Chondrocyte (in vitro differentiated cells): ENCODE measurements around the gene ZNF280A. TPM values are rescaled to one million over a fixed set of nuclear protein-coding genes. Genes with fewer than 3 reads are reported as not detected.

Experiments
- DNase-seq: peaks from one replicate; pipeline ENCODE4 v3.0.0; 2021; ENCODE audit warnings: mixed read lengths, low spot score
- H3K27ac Mint-ChIP-seq: one replicate; pipeline ENCODE4 v1.8.0; 2021; ENCODE audit warnings: mild to moderate bottlenecking, moderate library complexity, mixed read lengths; ENCODE audit not compliant: unreplicated experiment
- H3K27me3 Mint-ChIP-seq: 2 replicates; pipeline ENCODE4 v1.8.0; 2021; ENCODE audit warnings: low read depth, mixed read lengths
- H3K36me3 Mint-ChIP-seq: 2 replicates; pipeline ENCODE4 v1.8.0; 2021; ENCODE audit warnings: low read depth, mixed read lengths
- H3K4me1 Mint-ChIP-seq: 2 replicates; pipeline ENCODE4 v1.8.0; 2021; ENCODE audit warnings: low read depth, mild to moderate bottlenecking, mixed read lengths
- H3K4me3 Mint-ChIP-seq: one replicate; pipeline ENCODE4 v1.8.0; 2021; ENCODE audit warnings: mild to moderate bottlenecking, moderate library complexity, mixed read lengths; ENCODE audit not compliant: unreplicated experiment
- H3K9me3 Mint-ChIP-seq: 2 replicates; pipeline ENCODE4 v1.8.0; 2021; ENCODE audit warnings: low read depth, mixed read lengths
- total RNA-seq: library from RNA; stranded (reverse); gene quantifications from 3 replicates; pipeline ENCODE4 v1.2.1, GENCODE V29; 2021
- TF ChIP-seq, protein P1 (sequence below): fragments of 200-600 bp; sonication (generic); IDR thresholded peaks from 2 replicates; pipeline ENCODE4 v1.5.0; 2021; ENCODE audit warnings: antibody characterized with exemption, mild to moderate bottlenecking, moderate library complexity

ZNF280A gene
- total RNA-seq, 1 donor from 2014 or later: not detected

DNA sequence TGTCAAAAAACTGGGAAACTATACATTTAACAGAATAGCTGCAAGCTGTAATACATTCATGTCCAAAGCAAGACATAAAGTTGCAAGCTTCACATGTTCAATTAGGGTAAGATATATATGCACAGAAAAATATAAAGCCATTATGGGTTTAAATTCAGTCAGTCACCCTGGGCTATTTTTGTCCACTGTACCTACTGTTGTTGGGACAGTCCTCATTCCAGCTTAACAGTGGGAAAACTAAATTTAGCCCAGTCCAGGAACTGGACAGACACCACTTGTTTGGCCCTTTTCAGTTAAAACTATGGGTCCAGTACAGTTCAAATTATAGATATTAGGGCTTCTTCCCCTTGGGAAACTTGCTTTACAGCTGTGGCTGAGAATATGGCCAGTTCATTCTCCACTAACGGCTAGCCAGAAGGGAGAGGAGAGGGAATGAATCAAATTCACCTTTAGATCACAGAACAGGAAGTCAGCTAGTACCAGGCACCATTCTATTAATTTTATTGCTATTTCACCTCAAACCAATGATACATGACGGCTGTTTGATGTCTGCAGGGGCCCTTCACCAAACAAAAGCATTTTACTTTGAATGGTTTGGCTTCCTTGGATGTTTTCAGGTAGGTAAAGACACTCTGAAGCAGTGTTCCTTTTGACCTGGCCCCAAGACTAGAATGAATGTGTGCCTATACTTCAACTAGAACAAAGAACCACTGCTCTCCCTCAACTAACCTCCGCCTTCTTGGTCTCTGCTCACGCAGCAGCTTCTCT is 33.8 kb downstream of the ZNF280A start:
- Mint-ChIP-seq H3K4me3 (no peak overlapping the region), H3K9me3 (no peaks in the 10 kb centered on the region), H3K27me3 (no peaks in the 10 kb centered on the region), H3K4me1 (peaks cover 3% of the 10 kb centered on the region), H3K36me3 (peaks cover 25% of the 10 kb centered on the region), H3K27ac (no peak overlapping the region)
- TF ChIP-seq, protein P1, sequence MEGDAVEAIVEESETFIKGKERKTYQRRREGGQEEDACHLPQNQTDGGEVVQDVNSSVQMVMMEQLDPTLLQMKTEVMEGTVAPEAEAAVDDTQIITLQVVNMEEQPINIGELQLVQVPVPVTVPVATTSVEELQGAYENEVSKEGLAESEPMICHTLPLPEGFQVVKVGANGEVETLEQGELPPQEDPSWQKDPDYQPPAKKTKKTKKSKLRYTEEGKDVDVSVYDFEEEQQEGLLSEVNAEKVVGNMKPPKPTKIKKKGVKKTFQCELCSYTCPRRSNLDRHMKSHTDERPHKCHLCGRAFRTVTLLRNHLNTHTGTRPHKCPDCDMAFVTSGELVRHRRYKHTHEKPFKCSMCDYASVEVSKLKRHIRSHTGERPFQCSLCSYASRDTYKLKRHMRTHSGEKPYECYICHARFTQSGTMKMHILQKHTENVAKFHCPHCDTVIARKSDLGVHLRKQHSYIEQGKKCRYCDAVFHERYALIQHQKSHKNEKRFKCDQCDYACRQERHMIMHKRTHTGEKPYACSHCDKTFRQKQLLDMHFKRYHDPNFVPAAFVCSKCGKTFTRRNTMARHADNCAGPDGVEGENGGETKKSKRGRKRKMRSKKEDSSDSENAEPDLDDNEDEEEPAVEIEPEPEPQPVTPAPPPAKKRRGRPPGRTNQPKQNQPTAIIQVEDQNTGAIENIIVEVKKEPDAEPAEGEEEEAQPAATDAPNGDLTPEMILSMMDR: no peak
- no peak for DNase-seq

DNA sequence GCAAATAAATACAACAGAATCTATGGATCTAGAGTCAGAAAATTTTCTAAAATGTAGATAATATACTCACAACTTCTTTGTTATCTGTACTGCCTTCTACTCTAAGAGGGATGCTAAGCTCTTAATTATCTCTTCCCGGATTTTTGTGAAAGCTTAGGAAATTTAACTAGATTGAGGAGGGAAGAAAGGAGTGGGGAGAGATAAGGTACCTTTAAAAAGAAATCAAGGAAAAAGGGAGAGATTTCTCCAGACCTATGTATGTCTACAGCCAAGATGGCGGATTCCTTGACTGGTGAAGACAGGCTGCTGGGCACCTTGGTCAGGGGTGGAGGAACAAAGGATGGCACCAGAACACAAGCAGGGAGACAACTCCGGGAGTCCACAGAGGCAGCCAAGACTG is 34.5 kb downstream of the ZNF280A start:
- DNase-seq: no peak
- H3K36me3 Mint-ChIP-seq: peaks cover 22% of the 10 kb centered on the region
- no peaks in the 10 kb centered on the region for H3K9me3 Mint-ChIP-seq
- H3K4me1 Mint-ChIP-seq: peaks cover 3% of the 10 kb centered on the region
- H3K27ac Mint-ChIP-seq: no peak overlapping the region
- no peaks in the 10 kb centered on the region for H3K27me3 Mint-ChIP-seq
- TF ChIP-seq, protein P1: no peak
- no peak overlapping the region for H3K4me3 Mint-ChIP-seq

DNA sequence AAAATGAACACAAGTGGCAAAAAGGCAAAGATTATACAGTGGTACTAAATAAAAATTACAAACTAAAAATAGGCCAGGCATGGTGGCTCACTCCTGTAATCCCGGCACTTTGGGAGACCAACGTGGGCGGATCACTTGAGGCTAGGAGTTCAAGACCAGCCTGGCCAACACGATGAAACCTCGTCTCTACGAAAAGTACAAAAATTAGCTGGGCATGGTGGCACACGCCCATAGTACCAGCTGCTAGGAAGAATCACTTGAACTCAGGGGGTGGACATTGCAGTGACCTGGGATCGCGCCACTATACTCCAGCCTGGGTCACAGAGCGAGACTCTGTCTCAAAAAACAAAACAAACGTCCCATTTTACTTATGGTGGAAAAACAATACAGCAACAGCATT is 36.0 kb downstream of the ZNF280A start:
- Mint-ChIP-seq H3K4me1 (peaks cover 3% of the 10 kb centered on the region), H3K27ac (no peak overlapping the region), H3K36me3 (peaks cover 18% of the 10 kb centered on the region), H3K27me3 (no peaks in the 10 kb centered on the region), H3K4me3 (no peak overlapping the region), H3K9me3 (no peaks in the 10 kb centered on the region)
- no peak for DNase-seq
- TF ChIP-seq, protein P1: no peak

DNA sequence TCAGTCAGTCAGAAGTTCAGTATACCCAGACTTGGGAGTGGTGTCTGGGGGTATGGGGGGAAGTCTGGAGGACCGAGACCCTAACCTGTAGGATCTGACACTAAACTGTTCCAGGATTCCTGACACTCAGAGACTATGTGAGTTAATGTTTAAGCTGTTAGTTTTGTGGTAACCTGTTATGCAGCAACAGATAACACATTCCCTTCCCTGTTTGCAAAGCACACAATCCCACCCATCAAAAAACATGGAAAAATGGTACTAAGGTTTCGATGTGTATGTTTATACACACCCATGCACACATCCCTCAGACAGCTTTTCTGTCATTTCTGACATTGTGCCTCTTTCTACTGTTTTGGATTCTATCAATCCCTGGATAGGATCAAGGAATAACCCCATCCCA is 39.1 kb downstream of the ZNF280A start:
- TF ChIP-seq, protein P1: no peak
- Mint-ChIP-seq H3K36me3 (peaks cover 4% of the 10 kb centered on the region), H3K27ac (no peak overlapping the region), H3K27me3 (no peaks in the 10 kb centered on the region), H3K9me3 (no peaks in the 10 kb centered on the region), H3K4me1 (no peaks in the 10 kb centered on the region), H3K4me3 (no peak overlapping the region)
- DNase-seq: no peak

DNA sequence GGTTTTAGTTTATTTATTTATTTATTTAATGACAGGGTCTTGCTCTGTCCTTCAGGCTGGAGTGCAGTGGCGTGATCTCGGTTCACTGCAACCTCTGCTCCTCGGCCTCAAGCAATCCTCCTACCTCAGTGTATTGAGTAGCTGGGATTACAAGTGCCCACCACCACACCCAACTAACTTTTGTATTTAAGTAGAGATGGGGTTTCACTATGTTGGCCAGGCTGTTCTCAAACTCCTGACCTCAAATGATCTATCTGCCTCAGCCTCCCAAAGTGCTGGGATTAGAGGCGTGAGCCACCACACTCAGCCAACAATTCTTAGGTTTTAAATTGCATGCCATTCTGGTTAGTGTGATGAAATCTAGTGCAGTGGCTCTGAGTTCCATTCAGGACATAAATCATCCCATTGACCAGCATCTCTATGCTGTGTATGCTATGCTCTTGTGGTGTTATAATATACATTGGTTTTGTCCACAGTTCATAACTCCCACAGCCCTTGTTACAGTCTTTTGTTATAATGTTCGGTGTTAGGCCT is 40.0 kb downstream of the ZNF280A start:
- no peak overlapping the region for H3K27ac Mint-ChIP-seq
- no peak for DNase-seq
- H3K36me3 Mint-ChIP-seq: peaks cover 2% of the 10 kb centered on the region
- TF ChIP-seq, protein P1: no peak
- H3K4me1 Mint-ChIP-seq: no peaks in the 10 kb centered on the region
- no peaks in the 10 kb centered on the region for H3K9me3 Mint-ChIP-seq
- H3K27me3 Mint-ChIP-seq: no peaks in the 10 kb centered on the region
- H3K4me3 Mint-ChIP-seq: no peak overlapping the region
